SK-N-SH (cell line): Measurements from ENCODE around the gene SUPT3H. TPM values are rescaled to one million over a fixed set of nuclear protein-coding genes. Genes with fewer than 3 reads are reported as not detected.

ENCODE experiments used
- CTCF ChIA-PET: fragments of 300-600, 350-600 bp; formaldehyde crosslinking; extraction: SDS; loops from one replicate; lab custom pipeline; 2021; lab: Yijun Ruan, JAX
- POLR2A ChIA-PET: fragments of 350-600 bp; sonication (Branson Sonifier 250); formaldehyde crosslinking; extraction: SDS; loops from one replicate; lab custom pipeline; 2020; ENCODE audit warnings: antibody characterized with exemption, inconsistent platforms; lab: Yijun Ruan, JAX
- DNase-seq: peaks from one replicate; pipeline ENCODE4 v3.0.0; 2012
- H2AFZ ChIP-seq: fragments of 200-600 bp; sonication (generic); 2 replicates; pipeline ENCODE4 v1.8.1; 2016; ENCODE audit warnings: antibody characterized with exemption, mild to moderate bottlenecking, low read depth
- H3F3A ChIP-seq: fragments of 200-600 bp; sonication (generic); replicated peaks from 2 replicates; pipeline ENCODE3; 2016; ENCODE audit warnings: antibody characterized with exemption, mild to moderate bottlenecking; ENCODE audit not compliant: insufficient read depth
- H3K27ac ChIP-seq, 2 experiments: fragments of 200-500 bp in 1 of 2; fragments of 200-600 bp in 1 of 2; sonication (Bioruptor generic) in 1 of 2; sonication (generic), shearing (Covaris generic) in 1 of 2; 2 replicates each; pipeline versions ENCODE4 v1.5.1 to v1.6.1; 2014 to 2016; ENCODE audit warnings: low read depth in 2 of 2, inconsistent platforms in 1 of 2, low read length in 1 of 2, mild to moderate bottlenecking in 1 of 2, mixed read lengths in 1 of 2
- H3K27me3 ChIP-seq: fragments of 200-600 bp; sonication (generic), shearing (Covaris generic); 2 replicates; pipeline ENCODE4 v1.6.1; 2016; ENCODE audit warnings: mixed run types; ENCODE audit not compliant: insufficient read depth
- H3K36me3 ChIP-seq, 2 experiments: fragments of 200-500 bp in 1 of 2; fragments of 200-600 bp in 1 of 2; sonication (Bioruptor generic) in 1 of 2; sonication (generic) in 1 of 2; replicated peaks in 1 of 2; 2 replicates each; pipeline versions ENCODE3 to v1.5.1; 2014 to 2016; ENCODE audit warnings: low read length in 1 of 2, mild to moderate bottlenecking in 1 of 2; ENCODE audit not compliant: insufficient read depth in 2 of 2, control insufficient read depth in 1 of 2
- H3K4me1 ChIP-seq, 2 experiments: fragments of 200-500 bp in 1 of 2; fragments of 200-600 bp in 1 of 2; sonication (Bioruptor generic) in 1 of 2; sonication (generic), shearing (Covaris generic) in 1 of 2; 2 replicates each; pipeline versions ENCODE4 v1.5.1 to v1.6.1; 2014 to 2016; ENCODE audit warnings: low read depth in 1 of 2, low read length in 1 of 2, mixed run types in 1 of 2; ENCODE audit not compliant: insufficient read depth in 2 of 2, control insufficient read depth in 1 of 2
- H3K4me2 ChIP-seq: fragments of 200-600 bp; sonication (generic), shearing (Covaris generic); 2 replicates; pipeline ENCODE4 v1.6.1; 2017; ENCODE audit warnings: mixed run types
- H3K4me3 ChIP-seq, 2 experiments: fragments of 200-500 bp in 1 of 2; fragments of 200-600 bp in 1 of 2; sonication (Bioruptor generic) in 1 of 2; sonication (generic), shearing (Covaris generic) in 1 of 2; 2 replicates each; pipeline versions ENCODE4 v1.5.1 to v1.8.1; 2014 to 2016; ENCODE audit warnings: low read depth in 2 of 2, inconsistent platforms in 1 of 2, low read length in 1 of 2, mild to moderate bottlenecking in 1 of 2, mixed read lengths in 1 of 2, moderate library complexity in 1 of 2
- H3K79me2 ChIP-seq: fragments of 200-600 bp; sonication (generic); 2 replicates; pipeline ENCODE4 v1.8.1; 2017; ENCODE audit warnings: mild to moderate bottlenecking; ENCODE audit not compliant: insufficient read depth
- H3K9ac ChIP-seq: fragments of 200-600 bp; sonication (generic); 2 replicates; pipeline ENCODE4 v1.6.1; 2017; ENCODE audit warnings: mixed run types
- H3K9me2 ChIP-seq: fragments of 200-600 bp; sonication (generic); 2 replicates; pipeline ENCODE4 v1.6.1; 2017; ENCODE audit warnings: mixed run types
- H3K9me3 ChIP-seq: fragments of 200-600 bp; sonication (generic); 2 replicates; pipeline ENCODE4 v1.6.1; 2017; ENCODE audit warnings: mixed run types, mild to moderate bottlenecking, moderate library complexity
- H4K20me1 ChIP-seq: fragments of 200-600 bp; sonication (generic); 2 replicates; pipeline ENCODE4 v1.6.1; 2017; ENCODE audit warnings: mild to moderate bottlenecking, mixed run types; ENCODE audit not compliant: insufficient read depth
- EZH2phosphoT487 ChIP-seq: fragments of 200-600 bp; sonication (generic); IDR thresholded peaks from 2 replicates; pipeline ENCODE4 v1.6.1; 2017; ENCODE audit warnings: low read depth, mixed run types, mild to moderate bottlenecking, antibody characterized with exemption, moderate library complexity, borderline replicate concordance
- FOXJ3 ChIP-seq: sonication (generic); formaldehyde crosslinking; IDR thresholded peaks from 2 replicates; pipeline ENCODE4 v1.5.1; 2020; ENCODE audit warnings: mild to moderate bottlenecking, missing genetic modification reagents
- FOXM1 ChIP-seq: IDR thresholded peaks from 2 replicates; pipeline ENCODE4 v1.4.0; 2012; ENCODE audit warnings: low read depth, mild to moderate bottlenecking
- GABPA ChIP-seq: IDR thresholded peaks from 2 replicates; pipeline ENCODE4 v1.4.0; 2012; ENCODE audit warnings: low read depth, mild to moderate bottlenecking
- GATA2 ChIP-seq: sonication (generic); formaldehyde crosslinking; IDR thresholded peaks from 2 replicates; pipeline ENCODE4 v1.5.0; 2020; ENCODE audit warnings: mild to moderate bottlenecking, missing genetic modification reagents
- JUND ChIP-seq: IDR thresholded peaks from 2 replicates; pipeline ENCODE4 v1.4.0; 2012
- MEF2A ChIP-seq: IDR thresholded peaks from 2 replicates; pipeline ENCODE4 v1.4.0; 2012; ENCODE audit warnings: low read depth, borderline replicate concordance
- NFIC ChIP-seq: IDR thresholded peaks from 2 replicates; pipeline ENCODE4 v1.4.0; 2012; ENCODE audit warnings: borderline replicate concordance
- POLR2AphosphoS5 ChIP-seq: IDR thresholded peaks from 2 replicates; pipeline ENCODE4 v1.6.1; 2012; ENCODE audit warnings: low read depth, low read length
- RAD21 ChIP-seq: IDR thresholded peaks from 2 replicates; pipeline ENCODE4 v1.6.1; 2012; ENCODE audit warnings: mild to moderate bottlenecking, low read length
- TAF1 ChIP-seq: IDR thresholded peaks from 2 replicates; pipeline ENCODE4 v1.6.1; 2012; ENCODE audit warnings: low read depth, mild to moderate bottlenecking, low read length, moderate library complexity, borderline replicate concordance
- WGBS: methylation state at CpG from one replicate; pipeline ENCODE4 v1.1.6; 2017; ENCODE audit warnings: low lambda C conversion rate; 5-methylcytosine and 5-hydroxymethylcytosine counted together
- polyA plus RNA-seq, 3 experiments: library from polyadenylated mRNA; depleted of rRNA; stranded (reverse); fragments of >200 nt; gene quantifications; 2 replicates each; pipeline ENCODE4 v1.2.3, GENCODE V29; 2012
- TF ChIP-seq, protein P1 (sequence below): fragments of 150-350 bp; IDR thresholded peaks from 2 replicates; pipeline ENCODE4 v1.6.1; 2016; ENCODE audit warnings: mild to moderate bottlenecking, low read depth, low read length
- TF ChIP-seq, protein P2 (sequence below): IDR thresholded peaks from 2 replicates; pipeline ENCODE4 v1.6.1; 2012; ENCODE audit warnings: mild to moderate bottlenecking, low read depth, low read length, moderate library complexity
- TF ChIP-seq, protein P3 (sequence below): IDR thresholded peaks from 2 replicates; pipeline ENCODE4 v1.4.0; 2012; ENCODE audit warnings: low read depth
- TF ChIP-seq, protein P4 (sequence below): fragments of 200-600 bp; sonication (generic); IDR thresholded peaks from 2 replicates; pipeline ENCODE4 v1.6.1; 2017; ENCODE audit warnings: antibody characterized with exemption, mild to moderate bottlenecking, moderate library complexity
- TF ChIP-seq, protein P5 (sequence below): IDR thresholded peaks from 2 replicates; pipeline ENCODE4; 2012

SUPT3H gene
- polyA plus RNA-seq, 1 of the 3 experiments (the other 2 are of a cell fraction) = 10.9 TPM

DNA sequence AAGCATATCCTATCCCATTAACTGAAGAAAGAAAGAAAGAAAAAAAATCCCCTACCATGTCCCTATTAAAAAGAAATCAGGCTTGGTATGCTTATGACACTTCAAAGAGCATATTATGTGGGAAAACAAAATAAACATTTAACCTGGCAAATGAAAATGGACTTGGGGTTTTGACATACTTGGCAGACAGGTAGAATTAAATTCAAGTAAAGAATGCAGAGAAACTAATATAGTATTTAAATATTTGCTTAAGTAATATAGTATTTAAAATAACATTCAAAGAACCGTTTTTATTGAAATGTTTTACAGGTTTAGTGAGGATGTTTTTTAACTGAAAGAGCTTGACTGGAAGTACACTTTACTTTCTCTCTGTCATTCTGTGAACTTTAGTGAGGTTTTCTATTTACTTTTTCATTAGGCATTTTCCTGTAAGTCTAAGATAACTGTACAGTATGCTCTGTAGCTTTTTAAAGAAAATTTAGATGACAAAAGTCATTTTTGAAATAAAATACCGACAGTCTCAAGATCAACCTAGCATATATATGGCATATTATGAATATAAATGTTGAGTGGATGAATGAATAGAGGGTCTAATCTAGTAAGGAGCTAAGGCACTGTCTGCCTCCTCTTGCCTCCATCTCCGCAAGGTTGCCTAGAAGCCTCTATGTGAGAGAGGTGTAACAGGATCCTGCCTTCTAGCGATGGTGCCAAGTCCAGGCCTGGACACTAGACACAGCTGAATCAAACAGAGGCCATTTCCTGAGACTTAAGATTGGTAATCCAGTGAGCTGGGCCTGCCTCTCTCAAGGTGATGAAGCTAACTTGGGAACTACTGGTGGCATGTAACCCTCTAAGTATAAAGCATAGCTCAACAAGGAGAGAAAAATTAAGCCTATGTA, 394.0 kb downstream of the SUPT3H start:
- Histone ChIP-seq H3K9ac (no peak overlapping the region), H3F3A (no peaks in the 10 kb centered on the region), H3K27ac (no peak overlapping the region), H2AFZ (no peak overlapping the region), H3K36me3 (no peaks in the 10 kb centered on the region), H4K20me1 (no peaks in the 10 kb centered on the region), H3K4me3 (no peak overlapping the region), H3K4me2 (no peak overlapping the region), H3K27me3 (no peaks in the 10 kb centered on the region), H3K9me2 (no peaks in the 10 kb centered on the region), H3K9me3 (no peaks in the 10 kb centered on the region), H3K79me2 (no peaks in the 10 kb centered on the region), H3K4me1 (no peaks in the 10 kb centered on the region)
- TF ChIP-seq TAF1 (no peak), RAD21 (no peak), FOXJ3 (CRISPR knock-in tag) (no peak), POLR2AphosphoS5 (no peak), JUND (no peak), FOXM1 (no peak), GATA2 (CRISPR knock-in tag) (no peak), NFIC (no peak), GABPA (no peak), EZH2phosphoT487 (no peak), MEF2A (no peak)
- TF ChIP-seq, protein P1, sequence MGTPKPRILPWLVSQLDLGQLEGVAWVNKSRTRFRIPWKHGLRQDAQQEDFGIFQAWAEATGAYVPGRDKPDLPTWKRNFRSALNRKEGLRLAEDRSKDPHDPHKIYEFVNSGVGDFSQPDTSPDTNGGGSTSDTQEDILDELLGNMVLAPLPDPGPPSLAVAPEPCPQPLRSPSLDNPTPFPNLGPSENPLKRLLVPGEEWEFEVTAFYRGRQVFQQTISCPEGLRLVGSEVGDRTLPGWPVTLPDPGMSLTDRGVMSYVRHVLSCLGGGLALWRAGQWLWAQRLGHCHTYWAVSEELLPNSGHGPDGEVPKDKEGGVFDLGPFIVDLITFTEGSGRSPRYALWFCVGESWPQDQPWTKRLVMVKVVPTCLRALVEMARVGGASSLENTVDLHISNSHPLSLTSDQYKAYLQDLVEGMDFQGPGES = no peak
- TF ChIP-seq, protein P2, sequence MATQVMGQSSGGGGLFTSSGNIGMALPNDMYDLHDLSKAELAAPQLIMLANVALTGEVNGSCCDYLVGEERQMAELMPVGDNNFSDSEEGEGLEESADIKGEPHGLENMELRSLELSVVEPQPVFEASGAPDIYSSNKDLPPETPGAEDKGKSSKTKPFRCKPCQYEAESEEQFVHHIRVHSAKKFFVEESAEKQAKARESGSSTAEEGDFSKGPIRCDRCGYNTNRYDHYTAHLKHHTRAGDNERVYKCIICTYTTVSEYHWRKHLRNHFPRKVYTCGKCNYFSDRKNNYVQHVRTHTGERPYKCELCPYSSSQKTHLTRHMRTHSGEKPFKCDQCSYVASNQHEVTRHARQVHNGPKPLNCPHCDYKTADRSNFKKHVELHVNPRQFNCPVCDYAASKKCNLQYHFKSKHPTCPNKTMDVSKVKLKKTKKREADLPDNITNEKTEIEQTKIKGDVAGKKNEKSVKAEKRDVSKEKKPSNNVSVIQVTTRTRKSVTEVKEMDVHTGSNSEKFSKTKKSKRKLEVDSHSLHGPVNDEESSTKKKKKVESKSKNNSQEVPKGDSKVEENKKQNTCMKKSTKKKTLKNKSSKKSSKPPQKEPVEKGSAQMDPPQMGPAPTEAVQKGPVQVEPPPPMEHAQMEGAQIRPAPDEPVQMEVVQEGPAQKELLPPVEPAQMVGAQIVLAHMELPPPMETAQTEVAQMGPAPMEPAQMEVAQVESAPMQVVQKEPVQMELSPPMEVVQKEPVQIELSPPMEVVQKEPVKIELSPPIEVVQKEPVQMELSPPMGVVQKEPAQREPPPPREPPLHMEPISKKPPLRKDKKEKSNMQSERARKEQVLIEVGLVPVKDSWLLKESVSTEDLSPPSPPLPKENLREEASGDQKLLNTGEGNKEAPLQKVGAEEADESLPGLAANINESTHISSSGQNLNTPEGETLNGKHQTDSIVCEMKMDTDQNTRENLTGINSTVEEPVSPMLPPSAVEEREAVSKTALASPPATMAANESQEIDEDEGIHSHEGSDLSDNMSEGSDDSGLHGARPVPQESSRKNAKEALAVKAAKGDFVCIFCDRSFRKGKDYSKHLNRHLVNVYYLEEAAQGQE = no peak
- TF ChIP-seq, protein P3, sequence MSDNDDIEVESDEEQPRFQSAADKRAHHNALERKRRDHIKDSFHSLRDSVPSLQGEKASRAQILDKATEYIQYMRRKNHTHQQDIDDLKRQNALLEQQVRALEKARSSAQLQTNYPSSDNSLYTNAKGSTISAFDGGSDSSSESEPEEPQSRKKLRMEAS = no peak
- TF ChIP-seq, protein P4, sequence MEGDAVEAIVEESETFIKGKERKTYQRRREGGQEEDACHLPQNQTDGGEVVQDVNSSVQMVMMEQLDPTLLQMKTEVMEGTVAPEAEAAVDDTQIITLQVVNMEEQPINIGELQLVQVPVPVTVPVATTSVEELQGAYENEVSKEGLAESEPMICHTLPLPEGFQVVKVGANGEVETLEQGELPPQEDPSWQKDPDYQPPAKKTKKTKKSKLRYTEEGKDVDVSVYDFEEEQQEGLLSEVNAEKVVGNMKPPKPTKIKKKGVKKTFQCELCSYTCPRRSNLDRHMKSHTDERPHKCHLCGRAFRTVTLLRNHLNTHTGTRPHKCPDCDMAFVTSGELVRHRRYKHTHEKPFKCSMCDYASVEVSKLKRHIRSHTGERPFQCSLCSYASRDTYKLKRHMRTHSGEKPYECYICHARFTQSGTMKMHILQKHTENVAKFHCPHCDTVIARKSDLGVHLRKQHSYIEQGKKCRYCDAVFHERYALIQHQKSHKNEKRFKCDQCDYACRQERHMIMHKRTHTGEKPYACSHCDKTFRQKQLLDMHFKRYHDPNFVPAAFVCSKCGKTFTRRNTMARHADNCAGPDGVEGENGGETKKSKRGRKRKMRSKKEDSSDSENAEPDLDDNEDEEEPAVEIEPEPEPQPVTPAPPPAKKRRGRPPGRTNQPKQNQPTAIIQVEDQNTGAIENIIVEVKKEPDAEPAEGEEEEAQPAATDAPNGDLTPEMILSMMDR = no peak
- TF ChIP-seq, protein P5, sequence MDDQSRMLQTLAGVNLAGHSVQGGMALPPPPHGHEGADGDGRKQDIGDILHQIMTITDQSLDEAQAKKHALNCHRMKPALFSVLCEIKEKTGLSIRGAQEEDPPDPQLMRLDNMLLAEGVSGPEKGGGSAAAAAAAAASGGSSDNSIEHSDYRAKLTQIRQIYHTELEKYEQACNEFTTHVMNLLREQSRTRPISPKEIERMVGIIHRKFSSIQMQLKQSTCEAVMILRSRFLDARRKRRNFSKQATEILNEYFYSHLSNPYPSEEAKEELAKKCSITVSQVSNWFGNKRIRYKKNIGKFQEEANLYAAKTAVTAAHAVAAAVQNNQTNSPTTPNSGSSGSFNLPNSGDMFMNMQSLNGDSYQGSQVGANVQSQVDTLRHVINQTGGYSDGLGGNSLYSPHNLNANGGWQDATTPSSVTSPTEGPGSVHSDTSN = no peak
- no peak for DNase-seq
- CTCF ChIA-PET = interaction anchor here (0.6 to 1.3 kb wide), 2 partner anchors 18 to 508 kb away, joined by 3 to 4 read pairs; no protein-coding TSS in a partner anchor
- 81% methylated on average over 4 of the region's 4 CpGs for WGBS
- POLR2A ChIA-PET = no interaction called here
